Measurements from ENCODE around the gene DQX1.

GRCh38 chr2:74493546-74493945 lies 32.5 kb downstream of the DQX1 start:
- TF ChIP-seq TOX (CRISPR knock-in tag; IDR thresholded peaks at IDR 0.05; ENCODE audit: borderline replicate concordance) (no peak), ISL1 (CRISPR knock-in tag; IDR thresholded peaks at IDR 0.05) (no peak), SNAI2 (CRISPR knock-in tag; IDR thresholded peaks at IDR 0.05) (no peak), ESRRG (CRISPR knock-in tag; IDR thresholded peaks at IDR 0.05) (no peak), RARB (CRISPR knock-in tag; IDR thresholded peaks at IDR 0.05) (no peak), ARNTL (CRISPR knock-in tag; IDR thresholded peaks at IDR 0.05; ENCODE audit: borderline replicate concordance, low read depth) (no peak), CSDC2 (CRISPR knock-in tag; IDR thresholded peaks at IDR 0.05) (no peak), ZFP3 (CRISPR knock-in tag; IDR thresholded peaks at IDR 0.05) (no peak), ZFP30 (CRISPR knock-in tag; IDR thresholded peaks at IDR 0.05) (no peak), POU6F1 (CRISPR knock-in tag; IDR thresholded peaks at IDR 0.05; ENCODE audit: borderline replicate concordance, low read depth) (no peak), PATZ1 (CRISPR knock-in tag; IDR thresholded peaks at IDR 0.05; ENCODE audit: borderline replicate concordance) (no peak), TSHZ2 (CRISPR knock-in tag; IDR thresholded peaks at IDR 0.05) (no peak), ZNF8 (CRISPR knock-in tag; IDR thresholded peaks at IDR 0.05) (no peak)

Measured in SK-N-SH treated with all-trans-retinoic acid at 6 μM for 48 hours (cell line).